HUES48 (cell line): ENCODE results near the gene DDA1.
A peak's percentile ranks its signal among the peaks of the same experiment; 100 is the strongest.

ENCODE experiments used
- H3K27ac ChIP-seq: one replicate; pipeline ENCODE4 v1.7.0; 2013; ENCODE audit warnings: low read depth, low read length, inconsistent platforms
- H3K27me3 ChIP-seq: 2 replicates; pipeline ENCODE4 v1.6.1; 2013; ENCODE audit warnings: mild to moderate bottlenecking, low read length; ENCODE audit not compliant: control insufficient read depth, insufficient read depth
- H3K36me3 ChIP-seq: 2 replicates; pipeline ENCODE4 v1.6.1; 2013; ENCODE audit warnings: low read length; ENCODE audit not compliant: control insufficient read depth, insufficient read depth
- H3K4me1 ChIP-seq: 2 replicates; pipeline ENCODE4 v1.6.1; 2013; ENCODE audit warnings: mild to moderate bottlenecking, low read length; ENCODE audit not compliant: control insufficient read depth, insufficient read depth
- H3K4me3 ChIP-seq: 2 replicates; pipeline ENCODE4 v1.5.1; 2013; ENCODE audit warnings: mild to moderate bottlenecking, low read depth, low read length
- H3K9ac ChIP-seq: 2 replicates; pipeline ENCODE4 v1.6.1; 2013; ENCODE audit warnings: mild to moderate bottlenecking, low read depth, low read length, moderate library complexity
- H3K9me3 ChIP-seq: 2 replicates; pipeline ENCODE4 v1.6.1; 2013; ENCODE audit warnings: low read length; ENCODE audit not compliant: control insufficient read depth, insufficient read depth

DDA1 gene

DNA sequence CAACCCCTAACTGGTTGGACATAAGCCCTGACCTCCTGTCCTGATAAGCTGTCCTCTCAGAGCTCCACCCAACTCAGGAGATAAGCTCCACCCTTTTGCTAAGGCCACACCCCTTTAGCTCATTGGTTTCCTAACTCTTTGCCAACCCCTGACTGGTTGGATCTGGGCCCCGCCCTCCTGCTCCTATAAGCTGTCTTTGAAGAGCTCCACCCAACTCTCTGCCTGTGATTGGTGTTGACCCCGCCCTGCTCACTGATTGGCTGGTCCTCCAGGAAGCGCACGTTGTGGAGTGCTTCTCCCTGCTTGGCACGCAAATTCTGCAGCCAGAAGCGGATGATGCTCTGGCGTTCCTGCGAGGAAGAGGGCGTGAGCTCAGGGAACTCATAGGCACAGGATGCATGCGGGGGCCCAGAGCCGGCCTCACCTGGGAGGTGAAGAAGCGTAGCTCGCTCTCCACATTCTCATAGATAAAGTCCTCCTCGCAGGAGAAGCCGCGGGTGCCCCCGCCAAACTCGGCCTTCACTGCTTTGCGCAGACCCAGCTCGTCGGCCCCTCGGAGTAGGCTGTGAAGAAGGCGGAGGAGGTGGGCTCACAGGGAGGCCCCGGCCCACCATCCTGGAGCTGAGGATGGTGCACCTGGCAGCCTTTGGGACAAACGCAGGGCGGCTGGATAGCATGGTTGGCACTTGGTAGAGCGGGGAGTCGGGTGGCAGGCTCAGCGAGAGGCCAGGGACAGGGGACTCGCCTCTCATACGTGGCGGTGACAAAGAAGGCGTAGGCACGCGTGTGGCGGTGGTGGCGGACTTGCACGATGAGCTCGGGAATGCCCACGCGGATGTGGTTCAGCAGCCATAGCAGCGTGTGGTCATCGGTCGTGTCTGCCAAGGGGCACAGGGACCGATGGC, 23.6 kb downstream of the DDA1 start:
- Histone ChIP-seq H3K27ac (no peak overlapping the region), H3K4me1 (0 out of 2 replicates have a peak, but pooled peaks cover 3% of the 10 kb centered on the region), H3K27me3 (no peaks in the 10 kb centered on the region; the same call in 1 of the 2 replicates), H3K9me3 (no peaks in the 10 kb centered on the region), H3K9ac (no peak overlapping the region), H3K4me3 (no peak overlapping the region; the same call in 1 of the 2 replicates), H3K36me3 (no peaks in the 10 kb centered on the region)

DNA sequence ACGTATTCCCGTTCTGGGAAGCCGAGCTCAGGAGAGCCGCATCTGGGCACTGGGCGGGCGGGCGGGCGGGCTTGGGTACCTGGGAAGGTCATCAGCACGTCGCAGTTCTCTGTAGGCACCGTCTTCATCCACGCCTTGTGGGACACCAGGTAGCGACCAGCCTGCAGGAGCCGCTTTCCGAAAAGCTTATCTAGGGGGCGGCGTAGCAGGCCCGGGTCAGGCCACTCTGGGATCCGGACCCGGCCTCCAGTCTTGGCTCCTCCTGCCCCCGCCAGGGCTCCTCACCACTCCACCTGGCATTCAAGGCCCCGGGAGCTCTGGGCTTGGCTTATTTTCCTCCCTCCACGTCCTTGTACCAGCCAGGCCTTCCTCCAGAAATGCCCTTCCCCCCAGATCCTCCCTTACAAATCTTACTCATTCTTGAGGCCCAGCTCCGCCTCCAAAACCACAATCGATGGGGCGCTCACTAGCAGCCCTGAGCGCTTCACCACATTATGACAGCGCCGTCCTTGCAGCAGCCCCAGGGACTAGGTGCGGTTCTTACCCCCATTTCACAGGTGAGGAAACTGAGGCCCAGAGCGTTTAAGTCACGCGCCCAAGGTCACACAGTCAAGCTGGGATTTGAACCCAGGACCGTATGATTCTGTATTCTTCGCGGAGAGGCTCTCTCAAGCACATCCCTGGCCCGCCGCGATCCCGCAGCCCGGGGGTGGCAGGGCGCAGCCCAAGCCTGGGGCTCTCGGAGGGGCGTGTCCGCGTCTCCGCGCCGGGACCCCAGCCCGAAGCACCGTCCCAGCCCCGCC, 24.4 kb downstream of the DDA1 start:
- Histone ChIP-seq H3K9me3 (no peaks in the 10 kb centered on the region), H3K27ac (peak overlapping the region; percentile 71), H3K27me3 (no peaks in the 10 kb centered on the region; the same call in 1 of the 2 replicates), H3K4me1 (peaks cover 10% of the 10 kb centered on the region; the same call in 1 of the 2 replicates), H3K9ac (peak overlapping the region; percentile 78; the same call in 1 of the 2 replicates), H3K36me3 (peaks cover 2% of the 10 kb centered on the region; the same call in 1 of the 2 replicates), H3K4me3 (peak overlapping the region; percentile 88)

- no peaks in the 10 kb centered on the region for H3K27me3 ChIP-seq
- peak within 1 kb of the TSS; percentile 71 for H3K27ac ChIP-seq
- no peaks in the 10 kb centered on the region for H3K9me3 ChIP-seq
- H3K4me3 ChIP-seq = peak within 1 kb of the TSS; percentile 88
- H3K36me3 ChIP-seq = peaks cover 4% of the 10 kb centered on the region; the same call in 1 of the 2 replicates
- H3K9ac ChIP-seq = peak within 1 kb of the TSS; percentile 78
- peaks cover 9% of the 10 kb centered on the region; the same call in 1 of the 2 replicates for H3K4me1 ChIP-seq
Measured at GRCh38 chr19:17334414-17335409, 25.3 kb downstream of the DDA1 start, which contains the start of gene ANO8. Gene ANO8 (minus strand): TSS chr19:17334855. CDS start chr19:17334670, 185 bp downstream.

DNA sequence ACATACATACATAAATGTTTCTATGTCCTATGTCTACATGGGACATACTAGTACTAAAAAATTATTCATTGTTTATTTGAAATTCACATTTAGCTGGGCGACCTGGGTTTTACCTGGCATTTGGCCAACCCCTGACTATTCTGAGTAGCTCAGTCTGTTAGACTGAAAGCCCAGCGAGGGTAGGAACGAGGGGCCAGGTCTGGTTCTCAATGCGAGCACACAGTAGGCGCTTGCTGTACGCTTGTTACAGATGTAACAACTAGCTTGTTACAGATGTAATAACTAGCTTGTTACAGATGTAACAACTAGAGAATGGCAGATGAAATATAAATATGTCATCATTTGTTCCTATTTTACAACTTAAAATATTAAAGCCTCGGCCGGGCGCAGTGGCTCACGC, 26.2 kb downstream of the DDA1 start:
- Histone ChIP-seq H3K9me3 (no peaks in the 10 kb centered on the region), H3K4me3 (no peak overlapping the region), H3K27ac (no peak overlapping the region), H3K36me3 (peaks cover 4% of the 10 kb centered on the region; the same call in 1 of the 2 replicates), H3K9ac (no peak overlapping the region), H3K4me1 (peaks cover 9% of the 10 kb centered on the region; the same call in 1 of the 2 replicates), H3K27me3 (no peaks in the 10 kb centered on the region)

GRCh38 chr19:17336872-17337674, 27.7 kb downstream of the DDA1 start, which contains the start of gene GTPBP3:
Gene GTPBP3 (plus strand): TSS chr19:17337553. CDS start chr19:17337612, 59 bp downstream.
- Histone ChIP-seq H3K4me1 (peaks cover 9% of the 10 kb centered on the region; the same call in 1 of the 2 replicates), H3K27ac (peak within 1 kb of the TSS; percentile 90), H3K27me3 (no peaks in the 10 kb centered on the region), H3K9ac (peak within 1 kb of the TSS; percentile 81), H3K9me3 (no peaks in the 10 kb centered on the region), H3K4me3 (peak within 1 kb of the TSS; percentile 93), H3K36me3 (peaks cover 11% of the 10 kb centered on the region)

GRCh38 chr19:17337675-17338432, 28.5 kb downstream of the DDA1 start:
- Histone ChIP-seq H3K4me3 (peak overlapping the region; percentile 93), H3K36me3 (peaks cover 14% of the 10 kb centered on the region), H3K27me3 (no peaks in the 10 kb centered on the region), H3K4me1 (peaks cover 9% of the 10 kb centered on the region; the same call in 1 of the 2 replicates), H3K9me3 (no peaks in the 10 kb centered on the region), H3K27ac (peak overlapping the region; percentile 64), H3K9ac (peak overlapping the region; percentile 81)

- no peak overlapping the region for H3K9ac ChIP-seq
- H3K4me1 ChIP-seq = peaks cover 9% of the 10 kb centered on the region; the same call in 1 of the 2 replicates
- no peaks in the 10 kb centered on the region for H3K9me3 ChIP-seq
- peaks cover 14% of the 10 kb centered on the region for H3K36me3 ChIP-seq
- no peaks in the 10 kb centered on the region for H3K27me3 ChIP-seq
- H3K27ac ChIP-seq = no peak overlapping the region
- peak overlapping the region; percentile 93 for H3K4me3 ChIP-seq
Measured at GRCh38 chr19:17338433-17339078, 29.2 kb downstream of the DDA1 start.

GRCh38 chr19:17339088-17339741, 29.9 kb downstream of the DDA1 start:
- H3K36me3 ChIP-seq = peaks cover 14% of the 10 kb centered on the region
- no peaks in the 10 kb centered on the region for H3K27me3 ChIP-seq
- no peak overlapping the region for H3K27ac ChIP-seq
- no peaks in the 10 kb centered on the region for H3K9me3 ChIP-seq
- peaks cover 9% of the 10 kb centered on the region; the same call in 1 of the 2 replicates for H3K4me1 ChIP-seq
- H3K4me3 ChIP-seq = no peak overlapping the region
- no peak overlapping the region for H3K9ac ChIP-seq
